ENCODE measurements around the gene NRG3.

NRG3 gene

DNA sequence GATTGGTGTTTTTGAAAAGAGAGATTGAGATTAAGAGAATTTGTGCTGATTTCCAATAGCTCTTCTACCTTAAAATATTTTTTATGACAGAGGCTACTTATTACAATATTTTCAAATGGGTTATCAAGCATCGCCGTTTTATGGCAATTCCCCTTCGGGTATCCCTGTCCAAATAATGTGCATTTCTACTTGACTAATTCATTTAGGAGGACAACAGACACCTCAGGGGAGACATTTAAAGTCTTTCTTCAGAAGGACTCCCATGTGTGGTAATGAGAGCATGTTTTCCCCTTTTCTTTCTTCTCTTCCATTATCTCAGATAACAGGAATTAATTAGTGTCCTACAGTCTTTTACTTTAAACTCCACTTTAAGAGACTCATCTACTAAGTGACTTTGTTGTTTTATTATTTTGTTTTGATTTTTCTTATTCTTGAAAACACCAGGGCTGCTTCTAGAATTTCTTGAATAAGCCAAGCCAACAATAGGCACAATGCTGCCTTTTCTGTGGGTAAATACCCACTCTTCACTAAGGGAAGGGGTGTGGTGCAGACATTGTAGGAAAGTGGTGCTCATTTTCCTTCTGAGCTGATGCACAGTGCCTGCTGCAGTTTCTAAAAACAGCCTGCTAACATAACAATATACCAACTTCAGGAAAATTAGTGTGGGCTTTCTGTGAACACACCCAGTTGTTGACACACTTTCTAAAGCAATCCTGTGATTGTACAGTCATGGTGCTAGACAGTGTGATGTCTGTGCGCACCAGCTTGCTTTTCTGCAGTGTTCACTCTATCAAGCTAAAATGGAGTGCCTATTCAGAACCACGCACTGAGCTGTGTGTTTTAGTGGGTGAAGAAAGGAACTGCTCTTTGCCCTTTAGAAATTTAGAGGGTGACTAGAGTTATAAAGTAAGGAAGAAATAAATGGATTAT lies 597.7 kb downstream of the NRG3 start:
- no peak for DNase-seq (ENCODE audit: low read depth in 2 of 2)

DNA sequence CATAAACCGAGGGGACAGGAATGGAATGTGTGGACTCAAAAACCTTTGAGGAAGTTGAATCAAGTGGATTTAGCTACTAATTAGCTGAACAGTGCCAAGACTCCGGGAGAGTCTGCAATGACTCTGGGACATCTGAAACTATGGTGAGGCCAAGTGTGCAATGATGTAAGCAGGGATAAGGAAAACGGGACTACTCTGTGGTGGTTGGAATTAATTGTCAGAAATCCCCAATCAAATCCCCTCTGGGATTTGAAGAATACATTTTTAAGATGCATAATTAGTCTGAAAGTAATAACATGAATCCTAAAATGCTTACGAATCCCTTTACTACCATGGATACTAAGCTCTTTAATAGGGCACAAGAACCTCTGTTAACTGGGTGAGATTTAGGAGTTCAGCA lies 602.8 kb downstream of the NRG3 start:
- DNase-seq (ENCODE audit: low read depth in 2 of 2) = no peak

DNA sequence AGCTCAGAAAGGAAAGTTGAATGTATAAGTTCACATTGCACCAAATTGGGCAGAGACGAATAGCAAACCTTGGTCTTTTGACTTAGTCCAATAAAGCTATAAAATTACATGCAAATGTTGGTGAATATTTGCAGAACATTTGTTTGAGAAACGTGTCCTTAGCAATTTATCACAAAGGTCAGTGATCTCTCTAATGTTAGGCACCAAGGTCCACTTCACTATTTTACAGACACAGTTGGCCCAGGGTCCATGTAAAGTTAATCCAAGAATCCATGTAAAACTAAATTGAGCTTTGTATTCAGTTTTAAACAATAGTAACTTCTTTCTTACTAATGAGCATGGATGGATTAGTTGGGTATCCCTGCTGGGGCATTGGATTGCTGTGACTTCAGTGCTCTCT lies 617.7 kb downstream of the NRG3 start:
- no peak for DNase-seq (ENCODE audit: low read depth in 2 of 2)

DNA sequence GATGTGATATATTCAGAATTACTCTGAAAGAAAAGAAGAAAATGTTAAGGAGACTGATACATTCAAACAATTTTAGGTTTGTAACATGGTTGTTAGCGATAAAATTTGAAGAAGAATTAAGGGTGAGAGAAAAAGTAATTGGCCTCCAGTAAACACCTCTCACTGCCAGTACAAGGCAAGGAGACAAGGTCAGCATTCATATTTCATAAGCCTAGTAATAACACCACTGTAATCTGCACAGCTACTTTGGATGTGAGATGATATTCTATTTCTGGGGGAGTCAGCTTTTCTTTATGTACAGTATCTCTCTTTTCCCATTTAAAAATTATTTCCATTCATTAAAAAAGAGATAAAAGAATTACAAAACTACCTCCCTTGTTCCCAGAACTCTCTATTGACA lies 621.1 kb downstream of the NRG3 start:
- DNase-seq (ENCODE audit: low read depth in 2 of 2) = no peak

DNA sequence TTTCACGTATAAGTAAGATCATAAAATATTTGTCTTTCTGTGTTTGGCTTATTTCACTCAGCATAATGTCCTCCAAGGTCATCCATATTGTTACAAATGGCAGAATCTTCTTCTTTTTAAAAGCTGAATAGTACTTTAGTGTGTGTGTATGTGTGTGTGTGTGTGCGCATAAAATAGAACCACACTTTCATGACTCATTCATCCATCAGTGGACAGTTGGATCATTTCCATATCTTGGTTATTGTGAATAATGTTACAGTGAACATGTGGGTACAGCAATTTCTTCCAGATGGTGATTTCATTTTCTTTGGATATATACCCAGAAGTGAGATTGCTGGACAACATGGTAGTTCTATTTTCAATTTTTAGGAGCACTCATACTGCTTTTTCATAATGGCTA lies 622.4 kb downstream of the NRG3 start:
- DNase-seq (ENCODE audit: low read depth in 2 of 2) = no peak

DNA sequence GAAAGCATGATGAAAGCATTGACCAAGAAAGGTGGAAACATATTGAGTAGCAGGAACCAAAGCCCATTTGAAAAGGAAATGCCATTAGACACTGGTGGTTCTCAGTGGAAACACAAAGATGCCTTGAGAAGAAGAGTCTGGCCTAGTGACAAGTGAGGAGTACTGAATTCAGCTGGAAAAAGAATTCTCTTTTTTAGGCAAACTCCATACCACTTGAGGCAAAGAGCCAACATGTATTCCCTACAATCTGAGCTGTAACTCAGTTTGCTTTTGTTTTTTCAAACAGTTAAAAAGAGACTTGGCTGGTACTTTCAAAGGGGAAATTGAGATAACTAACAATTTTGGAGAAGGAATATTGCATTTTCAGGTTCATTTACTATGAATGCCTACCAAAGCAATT lies 624.0 kb downstream of the NRG3 start:
- no peak for DNase-seq (ENCODE audit: low read depth in 2 of 2)

DNA sequence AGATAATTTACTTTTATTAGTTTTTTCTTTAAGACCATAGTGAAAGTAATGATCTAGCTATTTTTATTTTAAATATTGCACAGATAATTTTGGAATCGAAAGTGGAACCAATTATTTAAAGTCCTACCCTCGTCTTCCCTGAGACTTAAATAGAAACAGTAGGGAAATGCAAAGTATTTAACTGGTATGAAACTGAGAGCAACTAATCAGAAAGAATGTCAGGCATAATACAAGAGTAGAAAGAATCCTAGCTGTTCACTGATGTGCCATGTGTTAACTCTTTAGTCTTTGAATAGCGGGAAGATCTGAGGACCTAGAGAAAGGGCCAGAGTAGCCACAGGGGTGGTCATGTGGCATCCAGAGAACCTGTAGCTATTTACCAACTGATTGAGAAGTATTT lies 630.0 kb downstream of the NRG3 start:
- no peak for DNase-seq (ENCODE audit: low read depth in 2 of 2)

DNA sequence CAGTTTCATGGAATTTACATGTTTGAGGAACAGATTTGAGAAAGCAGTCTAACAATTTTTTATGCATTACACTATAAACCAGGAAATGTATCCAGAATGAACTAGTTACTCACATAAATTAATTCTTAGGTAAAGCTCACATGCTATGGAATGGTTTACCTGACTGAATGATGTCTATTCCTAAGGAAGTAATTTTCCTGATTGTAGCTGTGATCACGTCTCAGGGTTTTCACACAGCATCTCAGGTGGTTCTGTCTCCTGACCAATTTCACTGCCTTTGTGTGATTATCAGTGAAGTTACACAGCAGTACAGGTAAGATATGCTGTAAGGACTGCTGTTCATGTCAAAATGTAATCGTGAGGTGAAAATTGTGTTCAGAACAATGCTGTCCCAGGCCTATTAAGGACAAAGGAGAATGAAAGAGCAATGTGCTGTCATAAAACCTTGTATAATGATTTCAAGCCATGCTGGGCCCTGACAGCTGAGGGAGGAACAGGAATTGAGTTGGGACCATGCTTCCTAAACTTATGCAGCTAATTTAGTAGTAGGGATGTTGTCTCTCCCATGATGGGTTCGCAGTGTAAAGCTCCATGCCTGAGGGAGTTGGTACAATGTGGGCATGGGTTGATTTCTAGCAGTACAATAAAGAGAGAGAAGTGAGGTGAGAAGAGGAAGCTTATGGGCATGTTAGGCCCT lies 631.8 kb downstream of the NRG3 start:
- no peak for DNase-seq (ENCODE audit: low read depth in 2 of 2)

DNA sequence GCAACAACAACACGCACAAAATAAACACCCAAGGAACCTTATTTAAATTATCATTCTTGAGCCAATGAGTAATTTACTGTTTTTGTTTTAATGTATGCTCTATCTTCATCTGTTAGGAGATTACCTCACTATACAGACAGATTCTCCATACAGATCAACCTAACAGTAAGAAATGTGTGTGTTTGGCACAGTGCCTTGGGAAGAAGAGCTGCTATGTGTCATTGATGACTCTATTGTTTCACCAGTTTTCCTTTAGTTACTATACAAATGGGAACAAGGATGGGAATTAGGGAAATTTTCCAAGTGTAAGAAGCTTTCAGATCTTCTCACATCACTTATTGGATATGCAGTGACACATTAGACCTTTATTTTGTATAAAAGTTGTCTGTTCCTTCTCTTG lies 640.3 kb downstream of the NRG3 start:
- no peak for DNase-seq (ENCODE audit: low read depth in 2 of 2)

DNA sequence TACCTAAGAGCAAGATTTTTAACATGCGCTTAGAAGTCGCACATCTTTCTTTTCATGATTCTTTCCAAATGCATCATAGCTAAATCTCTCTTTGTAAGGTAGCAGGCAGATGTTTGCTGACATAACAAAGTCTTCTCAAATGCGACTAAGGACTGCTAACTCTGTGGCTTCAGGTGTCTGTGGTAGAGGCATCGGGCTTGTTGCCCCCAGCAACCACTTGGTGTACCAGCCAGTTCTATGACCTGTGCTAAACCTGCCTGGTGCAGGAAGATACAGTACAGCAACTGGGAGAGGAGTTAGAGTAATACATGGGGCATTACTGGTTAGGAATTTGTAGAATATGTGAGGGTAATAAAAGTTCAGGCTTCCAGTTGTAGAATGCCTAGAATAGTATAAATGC lies 654.1 kb downstream of the NRG3 start:
- DNase-seq (ENCODE audit: low read depth in 2 of 2) = no peak

DNA sequence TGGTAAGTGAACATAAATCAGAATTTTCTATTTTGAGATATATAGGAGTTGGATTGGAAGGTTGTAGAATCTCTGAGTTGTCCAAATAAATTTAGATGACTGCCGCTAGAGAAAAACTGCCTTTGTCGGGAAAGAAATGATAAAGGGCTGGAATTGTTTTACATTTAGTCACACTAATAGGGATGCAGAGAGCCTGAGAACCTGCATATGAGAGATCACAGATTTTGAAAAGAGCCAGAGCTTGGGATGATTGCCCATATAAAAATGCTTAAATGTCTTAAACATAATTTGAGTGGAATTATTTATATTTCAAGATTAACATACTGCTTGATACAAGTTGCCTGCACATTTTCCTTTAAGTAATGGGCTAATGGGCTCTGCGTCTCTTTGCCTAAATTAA lies 660.5 kb downstream of the NRG3 start:
- DNase-seq (ENCODE audit: low read depth in 2 of 2) = no peak

DNA sequence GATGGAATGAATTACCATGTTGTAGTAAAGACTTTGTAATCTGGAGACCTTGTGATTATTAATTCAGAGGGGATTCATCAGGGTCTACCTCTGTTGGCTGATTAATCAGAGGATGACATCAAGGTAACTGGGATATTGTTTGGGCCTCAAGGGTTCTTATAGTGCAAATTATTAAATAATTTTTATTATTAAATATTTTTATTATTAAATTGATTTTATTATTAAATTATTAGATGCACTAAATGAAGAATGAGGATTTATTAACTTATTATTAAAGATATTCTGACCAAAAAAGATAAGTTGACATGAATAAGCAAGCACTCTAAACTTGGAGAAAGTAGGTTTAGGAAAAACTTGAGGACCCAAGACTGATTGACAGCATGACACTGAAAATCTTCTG lies 661.7 kb downstream of the NRG3 start:
- DNase-seq (ENCODE audit: low read depth in 2 of 2) = no peak

DNA sequence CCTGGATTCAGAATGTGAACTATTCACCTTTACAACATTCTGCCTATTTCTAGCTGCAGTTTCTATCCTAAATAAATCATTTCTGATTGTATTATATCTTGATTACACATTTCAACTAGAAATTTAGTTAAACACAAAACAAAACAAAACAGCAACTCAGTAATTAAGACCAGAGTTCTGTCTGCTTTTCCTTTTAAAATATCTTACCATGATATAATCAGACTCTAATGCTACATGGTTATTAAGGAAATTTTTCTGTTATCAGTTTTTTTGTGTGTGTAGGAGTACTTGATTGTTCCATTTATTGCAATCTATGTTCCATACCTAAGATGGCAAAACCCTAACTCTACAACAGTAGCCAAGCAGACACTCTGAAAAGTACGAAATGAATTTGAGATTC lies 663.3 kb downstream of the NRG3 start:
- DNase-seq (ENCODE audit: low read depth in 2 of 2) = no peak

DNA sequence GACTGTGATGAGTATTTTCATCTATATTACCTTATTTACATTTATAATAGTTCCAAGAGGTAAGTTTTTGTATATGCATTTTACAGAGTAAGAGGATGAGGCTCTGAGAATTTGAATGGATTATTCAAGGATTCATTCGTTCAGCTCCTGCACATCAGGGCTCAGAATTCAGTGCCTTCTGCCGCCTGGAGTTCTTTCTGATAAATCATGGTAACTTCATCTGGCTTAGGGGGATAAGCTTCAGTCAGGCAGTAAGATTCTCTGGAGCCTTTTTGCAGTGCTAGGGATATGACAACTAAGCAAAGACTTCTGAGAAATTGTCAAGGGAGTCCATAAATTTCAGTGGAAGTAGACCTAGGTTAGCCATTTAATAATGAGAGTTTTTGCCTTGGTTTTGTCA lies 668.6 kb downstream of the NRG3 start:
- no peak for DNase-seq (ENCODE audit: low read depth in 2 of 2)

DNA sequence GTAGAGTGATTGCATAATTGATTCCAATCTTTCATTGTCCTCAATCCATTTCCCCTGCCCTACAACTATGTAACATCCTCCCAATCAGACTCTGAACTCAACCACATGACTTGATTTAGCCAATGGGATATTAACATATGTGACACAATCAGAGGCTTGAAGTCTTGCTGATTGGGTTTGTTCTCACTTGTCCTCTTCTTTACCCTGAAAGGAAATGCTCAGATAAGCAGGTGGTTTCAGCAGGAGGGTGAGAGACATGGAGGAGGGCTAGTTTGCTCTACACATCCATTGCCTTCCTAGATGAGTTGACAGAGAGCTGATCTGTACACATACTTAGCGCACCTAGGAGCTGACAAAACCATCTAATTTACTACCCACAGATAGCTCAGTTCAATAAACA lies 669.4 kb downstream of the NRG3 start:
- no peak for DNase-seq (ENCODE audit: low read depth in 2 of 2)

DNA sequence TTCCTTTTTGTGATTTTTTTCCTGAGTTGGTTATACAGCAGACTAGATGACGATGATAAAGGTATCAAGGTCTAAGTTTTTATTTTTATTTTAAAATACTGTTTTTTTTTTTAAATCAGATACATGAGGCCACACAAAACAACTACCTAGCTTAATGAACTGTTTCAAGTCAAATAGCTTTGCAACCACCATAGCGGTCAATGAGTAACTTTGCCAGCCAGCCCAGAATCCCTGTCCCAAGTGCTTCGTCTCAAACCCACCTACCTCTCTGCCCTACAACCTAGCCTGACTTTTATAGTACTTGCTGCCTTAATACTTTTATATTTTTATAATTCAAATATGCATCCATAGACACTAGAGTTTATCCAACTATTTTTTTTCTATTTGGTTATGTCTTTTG lies 676.5 kb downstream of the NRG3 start:
- DNase-seq (ENCODE audit: low read depth in 2 of 2) = no peak

DNA sequence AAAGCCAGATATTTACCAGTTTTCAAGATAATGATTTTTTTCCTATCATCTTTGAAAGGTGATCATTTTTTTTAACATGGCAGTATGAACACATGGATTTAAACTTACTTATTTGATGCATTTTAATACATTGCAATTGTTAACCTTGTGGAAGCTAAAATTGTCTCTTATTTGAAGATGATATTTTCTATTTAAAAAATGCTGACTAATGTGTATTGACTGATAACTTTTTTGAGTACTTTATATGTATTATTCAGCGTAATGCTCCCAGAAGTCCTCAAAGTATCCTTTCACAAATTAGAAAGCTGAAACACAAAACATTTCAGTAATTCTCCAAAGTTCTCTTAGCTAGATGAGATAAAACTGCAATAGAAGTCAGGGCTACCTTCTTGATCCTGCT lies 677.3 kb downstream of the NRG3 start:
- no peak for DNase-seq (ENCODE audit: low read depth in 2 of 2)

DNA sequence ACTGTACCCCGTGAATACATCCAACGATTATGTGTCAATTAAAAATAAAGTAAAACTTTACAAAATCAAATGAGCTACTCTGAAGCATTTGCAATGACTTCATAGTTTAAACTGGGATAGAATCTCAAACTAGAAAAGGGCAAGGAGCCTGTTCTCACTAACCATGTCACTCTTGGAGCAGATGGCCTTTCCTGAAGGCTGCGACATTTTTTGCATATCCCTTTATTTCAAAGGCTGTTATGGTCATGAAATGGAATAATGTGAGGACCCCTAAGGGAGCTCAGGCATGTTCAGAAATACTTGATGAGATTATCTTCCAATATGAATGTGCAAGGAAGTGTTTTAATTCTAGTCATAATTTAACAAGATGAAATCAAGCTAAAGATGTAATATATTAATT lies 679.4 kb downstream of the NRG3 start:
- no peak for DNase-seq (ENCODE audit: low read depth in 2 of 2)

DNA sequence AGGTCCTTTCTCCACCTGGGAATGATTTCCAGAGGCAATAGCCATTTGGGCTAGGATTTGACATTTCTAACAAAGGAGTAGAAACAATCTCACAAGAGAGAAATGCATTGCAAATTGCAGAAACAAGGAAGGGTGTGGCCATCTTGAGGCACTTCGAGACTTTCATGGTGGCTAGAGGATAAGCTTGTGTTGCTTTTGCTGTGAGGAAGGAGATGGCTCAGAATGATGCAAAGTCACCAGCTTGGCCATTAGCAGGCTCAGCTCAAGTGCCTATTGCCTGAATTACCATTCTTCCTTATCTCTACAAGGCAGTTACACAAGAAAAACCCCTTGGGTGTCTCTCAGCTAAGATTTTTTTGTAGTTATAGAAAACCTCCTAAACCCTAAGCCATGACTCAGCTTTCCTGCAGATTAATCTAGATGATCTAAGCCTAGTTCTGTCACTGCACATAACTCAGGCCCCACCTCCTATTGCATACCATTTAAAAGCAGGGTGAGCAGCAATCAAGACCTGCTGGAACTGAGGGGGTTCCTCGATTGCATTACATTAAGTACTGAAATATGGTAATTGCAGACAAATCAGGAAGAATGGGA lies 683.1 kb downstream of the NRG3 start:
- DNase-seq (ENCODE audit: low read depth in 2 of 2) = no peak

DNA sequence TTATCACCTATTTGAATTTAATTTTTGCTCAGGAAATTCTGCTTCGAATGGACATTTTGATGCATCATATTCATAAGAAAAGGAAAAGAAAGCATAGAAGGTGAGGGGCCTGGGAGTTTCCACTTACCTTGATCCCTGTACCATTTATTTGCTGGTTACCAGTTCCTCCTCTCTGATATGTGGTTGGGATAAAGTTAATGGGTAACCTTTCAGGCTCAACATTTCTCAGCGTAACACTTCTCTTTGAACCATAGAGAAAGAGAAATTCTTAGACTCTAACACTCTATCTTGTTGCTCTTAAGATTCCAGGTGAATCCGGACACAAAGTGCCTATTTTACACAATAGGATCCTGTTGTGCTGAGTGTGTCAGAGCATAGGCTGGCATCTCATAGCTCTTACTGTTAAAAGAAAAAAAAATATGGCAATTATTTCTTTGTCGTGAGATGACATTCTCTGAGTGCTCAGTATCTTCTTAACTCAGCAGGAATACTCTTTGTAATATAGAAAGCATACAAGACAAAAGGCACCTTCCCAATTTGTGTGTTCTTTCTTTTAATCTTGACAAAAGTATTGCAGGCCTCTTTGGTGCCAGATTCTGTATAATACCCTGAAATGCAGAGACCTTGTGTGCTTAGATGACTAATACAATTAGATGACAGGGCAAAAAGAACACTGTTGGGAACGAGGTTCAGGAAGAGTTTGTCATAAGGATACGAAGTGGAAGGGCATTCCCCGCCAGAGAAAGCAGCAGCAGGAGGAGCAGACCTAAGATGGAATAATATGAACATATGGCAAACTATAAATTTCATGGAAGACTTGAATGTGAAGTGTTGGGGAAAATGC lies 689.6 kb downstream of the NRG3 start:
- DNase-seq (ENCODE audit: low read depth in 2 of 2) = no peak

DNA sequence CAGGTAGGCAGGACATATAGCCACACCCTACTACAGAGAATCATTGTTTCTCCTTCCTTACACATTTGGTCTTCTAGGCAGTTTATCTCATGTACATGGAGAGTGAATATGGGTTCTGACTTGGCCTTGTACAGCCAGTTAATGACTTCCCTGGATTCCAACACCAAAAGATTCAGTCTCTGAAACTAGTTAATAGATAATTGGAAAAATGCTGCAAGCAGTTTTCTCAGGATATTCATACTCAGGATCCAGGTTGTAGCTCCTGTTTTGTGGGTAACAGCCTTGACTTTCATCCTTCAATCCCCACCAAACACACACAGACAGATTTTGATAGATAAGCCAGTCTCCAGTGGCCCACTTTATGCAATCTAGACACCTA lies 690.2 kb downstream of the NRG3 start:
- no peak for DNase-seq (ENCODE audit: low read depth in 2 of 2)

DNA sequence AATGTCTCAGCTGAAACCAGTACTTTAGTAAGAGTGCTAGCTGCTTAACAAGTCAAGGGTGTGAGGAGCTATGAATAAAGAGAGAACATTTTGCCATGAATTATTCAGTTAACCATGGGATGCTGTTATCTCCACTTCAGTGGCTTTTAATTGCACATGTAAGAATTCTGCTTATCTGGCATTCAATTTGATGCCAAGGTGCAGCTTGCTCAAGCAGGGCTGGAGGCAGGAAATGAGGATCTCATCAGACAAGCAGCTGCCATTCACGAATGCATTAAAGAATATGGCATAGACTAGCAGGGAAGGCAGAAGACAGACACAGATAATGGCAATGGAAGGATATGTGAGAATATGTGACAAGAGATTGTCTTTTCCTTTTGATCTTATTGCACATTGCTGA lies 697.8 kb downstream of the NRG3 start:
- no peak for DNase-seq (ENCODE audit: low read depth in 2 of 2)
